NCI-H2171 (cell line): ENCODE results near the gene ATMIN.
A peak's percentile ranks its signal among the peaks of the same experiment; 100 is the strongest.

Source experiments
- DNase-seq: peaks from one replicate; lab custom pipeline; 2025; lab: John Stamatoyannopoulos, UW

The ATMIN gene

GRCh38 chr16:81067166-81067565 lies 31.5 kb downstream of the ATMIN start:
- no peak for DNase-seq

- no peak for DNase-seq
These were observed 33.4 kb downstream of the ATMIN start for GRCh38 chr16:81069063-81069462.

GRCh38 chr16:81070979-81071378 lies 35.3 kb downstream of the ATMIN start:
- no peak for DNase-seq

- no peak for DNase-seq
These were observed 36.2 kb downstream of the ATMIN start for GRCh38 chr16:81071805-81072204.

GRCh38 chr16:81073560-81074330 lies 38.1 kb downstream of the ATMIN start:
- no peak for DNase-seq

- DNase-seq = peak; percentile 91
These were observed 41.0 kb downstream of the ATMIN start for GRCh38 chr16:81076566-81077075.

- DNase-seq = peak; percentile 90
These were observed 41.7 kb downstream of the ATMIN start, which contains the start of gene C16orf46 for GRCh38 chr16:81077076-81077940. TSS of gene C16orf46 (minus strand) at chr16:81077238. CDS start at chr16:81063955, 13,283 bp downstream.

GRCh38 chr16:81080233-81080632 lies 44.6 kb downstream of the ATMIN start:
- DNase-seq = no peak

GRCh38 chr16:81081014-81081413 lies 45.4 kb downstream of the ATMIN start:
- no peak for DNase-seq

GRCh38 chr16:81088836-81089235 lies 53.2 kb downstream of the ATMIN start:
- no peak for DNase-seq

- DNase-seq = no peak
These were observed 59.2 kb downstream of the ATMIN start for GRCh38 chr16:81094771-81095251.

GRCh38 chr16:81095653-81095952 lies 60.0 kb downstream of the ATMIN start:
- DNase-seq = no peak

- DNase-seq = peak; percentile 97
These were observed 60.5 kb downstream of the ATMIN start, which contains the start of gene GCSH for GRCh38 chr16:81095953-81096714. TSS of gene GCSH (minus strand) at chr16:81096395. CDS start at chr16:81096278, 117 bp downstream.

GRCh38 chr16:81096715-81097208 lies 61.1 kb downstream of the ATMIN start:
- DNase-seq = no peak
